HG02840 (cell line): Measurements from ENCODE around the gene RFK.
"Not testable (repeated sequence)": the region's sequence is repeated elsewhere in the genome, so short reads cannot be mapped to it uniquely, and the experiment has no call there.

Experiments used
- ATAC-seq: cut with Tn5 transposase; IDR thresholded peaks from one replicate; pipeline ENCODE4 v1.9.1; 2021; ENCODE audit warnings: mild to moderate bottlenecking, moderate library complexity, moderate number of reproducible peaks; ENCODE audit not compliant: unreplicated experiment, low FRiP score

Gene RFK

GRCh38 chr9:76394195-76394959 is at the start of gene RFK:
Gene RFK, minus strand, starts transcription at chr9:76394426. Its CDS starts 255 bp downstream, at chr9:76394171.
- ATAC-seq: peak; percentile 71

GRCh38 chr9:76443887-76444286 is 49.7 kb upstream of the RFK start:
- no peak for ATAC-seq

- peak; percentile 55 for ATAC-seq
Observed at GRCh38 chr9:76441551-76442322, 47.5 kb upstream of the RFK start.

GRCh38 chr9:76438841-76439588 is 44.8 kb upstream of the RFK start:
- peak; percentile 83 for ATAC-seq

GRCh38 chr9:76437017-76437699 is 42.9 kb upstream of the RFK start:
- not testable (repeated sequence) for ATAC-seq

- ATAC-seq: not testable (repeated sequence)
Observed at GRCh38 chr9:76434897-76435296, 40.7 kb upstream of the RFK start.

- no peak for ATAC-seq
Observed at GRCh38 chr9:76433836-76434235, 39.6 kb upstream of the RFK start.

GRCh38 chr9:76433406-76433805 is 39.2 kb upstream of the RFK start:
- ATAC-seq: no peak

- ATAC-seq: no peak
Observed at GRCh38 chr9:76431601-76432000, 37.4 kb upstream of the RFK start.

GRCh38 chr9:76426807-76427419 is 32.7 kb upstream of the RFK start:
- ATAC-seq: no peak

GRCh38 chr9:76425677-76426453 is 31.6 kb upstream of the RFK start:
- no peak for ATAC-seq

- ATAC-seq: no peak
Observed at GRCh38 chr9:76424491-76424890, 30.3 kb upstream of the RFK start.

GRCh38 chr9:76423216-76424177 is 29.3 kb upstream of the RFK start:
- ATAC-seq: no peak

- ATAC-seq: no peak
Observed at GRCh38 chr9:76419782-76420380, 25.7 kb upstream of the RFK start.

GRCh38 chr9:76417394-76417793 is 23.2 kb upstream of the RFK start:
- no peak for ATAC-seq

- no peak for ATAC-seq
Observed at GRCh38 chr9:76415731-76416130, 21.5 kb upstream of the RFK start.

- ATAC-seq: no peak
Observed at GRCh38 chr9:76415154-76415553, 20.9 kb upstream of the RFK start.

GRCh38 chr9:76414661-76415060 is 20.4 kb upstream of the RFK start:
- ATAC-seq: peak; percentile 63
